HUDEP-2 (cell line): ENCODE measurements around the gene DNTT.

Experiments used
- DNase-seq, 76 experiments: peaks; one replicate each; lab custom pipeline; 2025; ENCODE audit not compliant: unreplicated experiment in 76 of 76; lab: John Stamatoyannopoulos, UW

DNTT gene

DNA sequence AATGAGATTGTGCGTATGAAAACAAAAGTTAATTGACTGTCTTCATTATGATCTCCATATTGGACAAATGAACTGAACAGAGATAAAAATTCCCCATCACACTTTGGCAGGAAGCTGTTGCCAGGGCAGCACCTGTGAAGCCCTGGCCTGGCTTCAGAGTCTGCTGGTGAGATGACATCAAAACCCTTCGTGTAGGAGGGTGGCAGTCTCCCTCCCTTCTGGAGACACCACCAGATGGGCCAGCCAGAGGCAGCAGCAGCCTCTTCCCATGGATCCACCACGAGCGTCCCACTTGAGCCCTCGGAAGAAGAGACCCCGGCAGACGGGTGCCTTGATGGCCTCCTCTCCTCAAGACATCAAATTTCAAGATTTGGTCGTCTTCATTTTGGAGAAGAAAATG lies at the start of gene DNTT:
DNTT (plus strand) TSS at position 205 of the 400 bp plus-strand sequence; CDS start at position 269, 64 bp downstream.
- DNase-seq, result no peak

DNA sequence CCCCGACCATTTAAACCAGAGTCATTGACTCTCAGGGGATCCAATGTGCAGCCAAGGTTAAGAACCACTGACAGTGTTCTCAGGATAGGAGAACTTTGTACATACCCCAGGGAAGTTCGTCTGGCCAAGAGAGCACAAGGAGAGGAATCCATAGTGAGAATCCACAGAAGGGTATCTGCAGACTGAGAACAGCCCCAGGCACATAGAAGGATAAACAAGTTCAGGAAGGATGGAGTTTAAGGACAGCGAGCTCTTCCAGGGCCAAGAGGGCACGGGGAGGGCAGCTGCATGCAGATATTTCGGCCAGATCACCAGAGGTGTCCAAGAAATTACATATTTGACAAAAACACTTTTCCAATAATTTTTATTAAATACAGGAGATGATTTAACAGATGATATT lies 49.3 kb upstream of the DNTT start:
- DNase-seq, result no peak

DNA sequence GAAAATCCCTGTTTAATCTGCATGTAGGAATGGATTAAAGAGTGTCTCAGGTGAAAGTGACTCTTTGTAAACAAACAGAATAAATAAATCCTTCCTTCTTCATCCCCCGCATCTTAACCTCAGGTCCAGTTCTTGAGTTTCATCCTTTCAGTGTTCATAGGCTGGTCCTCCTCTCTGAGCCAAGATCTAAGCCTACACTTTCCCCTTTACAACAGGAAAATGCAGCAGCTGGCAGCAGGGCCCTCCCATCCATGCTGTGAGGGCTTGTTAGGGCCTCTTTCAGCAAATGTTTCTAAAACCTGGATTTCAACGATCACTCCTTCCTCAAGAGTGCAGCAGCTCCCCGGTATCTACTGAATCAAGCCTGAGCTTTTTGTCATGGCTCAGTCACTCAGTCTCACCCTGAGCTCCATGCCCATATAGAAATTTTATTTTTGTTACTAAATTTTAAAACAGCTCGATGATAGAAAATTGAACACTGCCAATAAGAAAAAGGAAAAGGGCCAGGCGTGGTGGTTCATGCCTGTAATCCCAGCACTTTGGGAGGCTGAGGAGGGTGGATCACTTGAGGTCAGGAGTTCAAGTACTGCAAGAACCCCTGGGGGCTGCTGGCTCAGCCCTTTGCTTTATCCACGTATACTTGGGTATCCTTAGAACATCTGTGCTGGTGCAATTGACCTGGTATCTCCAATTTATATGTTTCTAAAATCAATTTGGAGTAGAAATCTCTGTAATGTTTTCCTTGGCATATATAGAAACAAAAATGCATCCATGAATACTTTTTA lies 48.5 kb upstream of the DNTT start:
- DNase-seq, result no peak

DNA sequence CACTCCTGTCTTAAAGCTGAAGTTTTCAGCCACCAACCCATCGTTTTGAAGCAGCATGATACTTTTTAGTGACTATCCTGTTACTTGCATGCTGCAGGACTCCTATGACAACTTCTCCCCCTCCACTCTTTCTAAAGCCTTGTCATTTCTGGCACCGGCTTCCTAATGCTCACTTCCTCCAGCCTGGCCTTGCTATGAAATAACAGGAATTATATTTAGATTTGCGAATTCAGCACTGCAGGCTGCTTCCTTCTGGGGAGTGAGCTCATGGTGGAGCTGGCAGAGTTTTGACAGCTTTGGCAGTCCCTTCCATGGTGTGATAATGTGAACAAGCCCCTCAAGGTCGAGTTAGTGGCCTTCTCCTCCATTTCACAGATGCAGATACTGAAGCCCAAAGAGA lies 46.3 kb upstream of the DNTT start:
- no peak for DNase-seq

DNA sequence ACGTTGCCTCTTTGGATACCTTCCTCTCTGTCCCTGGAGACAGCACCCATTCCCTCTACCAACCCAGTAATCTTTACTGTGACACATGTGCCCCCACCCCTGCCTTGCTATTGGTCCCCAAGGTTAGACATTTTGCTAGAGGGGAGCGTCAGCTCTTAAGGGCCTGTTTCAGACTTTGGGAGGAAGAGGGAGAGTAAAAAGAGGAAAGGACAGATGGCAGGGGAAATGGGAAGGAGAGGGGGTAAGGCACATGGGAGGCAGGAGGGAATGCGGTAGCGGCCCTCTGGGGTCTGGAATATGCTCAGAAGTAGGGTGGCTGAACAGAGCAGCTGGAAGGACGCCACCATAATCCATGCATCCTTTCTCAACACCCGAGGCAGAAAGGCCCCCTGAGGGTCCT lies 45.1 kb upstream of the DNTT start:
- DNase-seq, result no peak

DNA sequence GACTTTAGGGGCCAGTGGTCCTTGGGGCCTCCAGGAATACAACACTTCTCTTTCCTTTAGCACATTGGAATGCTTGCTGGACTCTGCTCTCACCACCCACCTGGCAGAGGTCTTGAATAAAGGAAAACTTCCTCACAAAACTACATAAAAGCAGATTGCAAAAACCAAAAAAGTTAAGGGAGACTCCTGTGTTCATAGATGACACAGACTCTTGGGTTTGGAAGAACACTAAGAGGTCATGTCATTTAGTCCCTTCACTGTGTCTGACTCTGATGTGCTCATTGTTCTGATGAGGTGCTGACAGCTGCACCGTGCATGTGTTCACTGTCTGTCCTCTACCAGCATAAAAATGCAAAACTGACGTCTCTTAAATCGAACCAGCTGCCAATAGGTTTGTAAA lies 44.2 kb upstream of the DNTT start:
- DNase-seq, result no peak

DNA sequence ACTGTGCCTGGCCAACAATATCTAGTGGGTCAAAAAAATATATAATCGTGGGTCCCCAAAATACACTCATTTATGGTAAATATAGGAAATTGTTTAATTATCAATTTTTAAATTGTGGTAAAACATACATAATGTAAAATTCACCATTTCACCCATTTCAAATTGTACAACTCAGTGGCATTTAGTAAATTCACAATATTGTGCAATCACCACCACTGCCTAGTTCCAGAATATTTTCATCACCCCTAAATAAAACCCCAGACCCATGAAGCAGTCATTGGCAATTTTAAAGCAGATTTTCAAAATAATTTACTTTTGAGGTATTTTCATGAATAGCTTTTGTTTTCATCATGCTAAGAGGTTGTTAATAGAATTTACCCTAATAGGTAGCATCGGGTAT lies 43.1 kb upstream of the DNTT start:
- no peak for DNase-seq

DNA sequence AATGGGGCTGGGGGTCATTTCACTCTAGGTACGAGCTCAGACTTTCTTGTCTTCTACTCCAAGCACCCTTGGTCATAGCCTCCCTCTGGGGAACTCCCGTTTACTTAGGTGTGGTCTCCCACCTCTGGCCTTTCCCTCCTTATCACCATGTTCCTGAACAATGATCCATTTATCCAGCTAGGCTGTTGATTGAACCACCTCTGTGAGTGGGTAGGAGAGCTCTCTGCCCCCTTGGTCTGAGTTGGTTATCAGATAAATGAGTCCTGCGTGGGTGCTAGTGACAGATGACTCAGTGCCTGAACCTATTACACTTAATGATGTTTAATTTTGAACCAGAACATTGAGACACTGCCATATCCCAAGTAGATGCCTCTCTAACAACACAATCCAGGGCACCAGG lies 42.3 kb upstream of the DNTT start:
- DNase-seq, result no peak

DNA sequence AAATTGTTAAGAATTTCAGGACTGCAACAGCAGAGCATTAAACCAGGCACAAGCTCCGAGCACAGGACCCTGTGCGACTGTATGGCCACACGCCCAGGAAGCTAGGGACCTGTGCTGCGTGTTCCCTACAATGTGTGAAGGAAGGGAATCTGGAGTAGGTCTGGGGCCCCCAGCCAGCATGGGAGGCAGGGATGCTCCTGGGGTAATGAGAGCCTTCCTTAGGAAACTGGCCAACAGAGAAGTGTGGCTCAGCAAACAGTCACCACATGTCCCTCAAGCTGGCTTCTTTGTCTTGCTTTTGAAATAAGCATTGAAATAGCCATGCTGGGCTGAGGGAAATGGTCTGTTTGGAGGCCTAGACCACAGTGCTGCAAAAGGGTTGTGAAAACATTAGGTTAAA lies 41.1 kb upstream of the DNTT start:
- no peak for DNase-seq

DNA sequence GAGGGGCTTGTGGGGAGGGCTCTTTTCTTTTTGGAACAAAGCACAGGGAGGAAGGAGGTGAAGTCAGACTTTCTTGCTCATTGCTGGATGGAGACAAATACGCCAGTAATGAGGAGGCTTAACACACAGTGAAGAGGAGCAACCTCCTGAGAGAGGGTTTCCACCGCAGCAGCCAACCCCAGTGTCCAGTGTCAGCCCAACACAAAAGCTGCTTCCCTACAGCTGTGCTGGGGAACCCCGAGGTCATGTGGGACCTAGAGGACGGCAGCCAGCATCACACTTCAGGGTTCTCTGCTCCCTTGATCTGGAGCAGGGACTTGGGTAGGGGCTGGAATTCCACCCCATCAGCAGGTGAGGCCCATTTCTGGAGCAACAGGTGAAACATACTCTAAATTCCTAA lies 40.6 kb upstream of the DNTT start:
- no peak for DNase-seq

DNA sequence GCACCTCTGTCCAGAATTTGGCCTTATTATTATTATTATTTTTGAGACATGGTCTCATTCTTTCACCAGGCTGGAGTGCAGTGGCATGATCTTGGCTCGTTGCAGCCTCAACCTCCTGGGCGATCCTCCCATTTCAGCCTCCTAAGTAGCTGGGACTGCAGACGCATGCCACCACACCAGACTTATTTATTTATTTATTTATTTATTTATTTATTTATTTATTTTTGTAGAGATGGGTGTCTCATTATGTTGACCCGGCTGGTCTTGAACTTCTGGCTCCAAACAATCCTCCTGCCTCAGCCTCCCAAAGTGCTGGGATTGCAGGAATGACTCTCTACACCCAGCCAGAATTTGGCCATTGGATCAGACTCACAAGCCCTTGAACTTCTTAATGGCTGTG lies 39.3 kb upstream of the DNTT start:
- DNase-seq, result no peak

DNA sequence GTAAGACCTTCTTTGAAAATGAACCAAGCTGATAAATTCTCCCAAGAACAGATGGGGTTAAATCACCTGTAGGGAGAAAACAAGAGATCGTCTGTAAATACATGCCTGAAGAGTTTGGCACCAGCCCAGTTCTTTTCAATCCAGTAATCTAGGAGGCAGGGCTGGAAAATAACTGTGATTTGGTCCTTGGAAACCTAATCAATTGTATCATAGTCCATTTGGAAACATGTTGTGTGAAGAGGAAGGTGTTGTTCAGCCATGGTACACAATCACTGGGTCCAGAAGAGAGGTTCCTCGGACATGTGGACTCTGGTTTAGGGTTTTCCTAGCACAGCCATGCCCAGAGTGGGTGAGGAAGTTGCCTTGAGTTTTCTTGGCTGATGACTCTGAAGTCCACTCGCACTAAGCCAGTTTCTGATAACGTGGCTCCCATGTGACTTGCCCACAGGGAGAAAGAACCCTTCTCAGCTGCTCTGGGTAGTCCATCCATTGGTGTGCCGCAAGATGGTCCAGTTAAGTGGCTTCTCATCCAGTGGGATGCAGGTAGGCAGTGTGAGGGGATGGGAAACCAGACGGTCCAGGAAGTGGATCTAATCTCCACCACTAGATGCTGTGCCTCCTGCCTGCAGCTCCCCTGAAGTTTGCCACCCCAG lies 38.0 kb upstream of the DNTT start:
- no peak for DNase-seq

DNA sequence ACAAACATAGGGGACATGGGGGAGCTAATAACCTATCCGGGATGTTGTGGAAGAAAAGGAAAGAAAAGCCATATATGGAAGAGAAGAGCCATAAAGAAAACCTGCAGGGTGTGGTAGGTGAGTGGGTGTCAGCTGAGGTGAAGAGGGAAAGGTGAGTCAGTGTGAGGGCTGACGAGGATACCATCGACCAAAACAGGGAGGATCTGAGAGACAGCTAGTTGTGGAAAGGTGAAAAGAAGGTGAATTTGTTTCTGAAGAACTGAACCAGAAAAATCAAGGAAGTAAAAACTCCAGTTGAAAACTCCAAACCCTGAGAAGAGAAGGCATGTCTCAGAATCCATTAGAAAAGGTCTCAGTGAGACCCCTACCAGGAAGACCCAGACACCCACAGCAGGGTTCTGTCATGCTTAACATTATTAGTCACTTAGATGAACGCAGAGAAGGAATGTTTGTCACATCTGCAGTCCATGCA lies 37.0 kb upstream of the DNTT start:
- no peak for DNase-seq

DNA sequence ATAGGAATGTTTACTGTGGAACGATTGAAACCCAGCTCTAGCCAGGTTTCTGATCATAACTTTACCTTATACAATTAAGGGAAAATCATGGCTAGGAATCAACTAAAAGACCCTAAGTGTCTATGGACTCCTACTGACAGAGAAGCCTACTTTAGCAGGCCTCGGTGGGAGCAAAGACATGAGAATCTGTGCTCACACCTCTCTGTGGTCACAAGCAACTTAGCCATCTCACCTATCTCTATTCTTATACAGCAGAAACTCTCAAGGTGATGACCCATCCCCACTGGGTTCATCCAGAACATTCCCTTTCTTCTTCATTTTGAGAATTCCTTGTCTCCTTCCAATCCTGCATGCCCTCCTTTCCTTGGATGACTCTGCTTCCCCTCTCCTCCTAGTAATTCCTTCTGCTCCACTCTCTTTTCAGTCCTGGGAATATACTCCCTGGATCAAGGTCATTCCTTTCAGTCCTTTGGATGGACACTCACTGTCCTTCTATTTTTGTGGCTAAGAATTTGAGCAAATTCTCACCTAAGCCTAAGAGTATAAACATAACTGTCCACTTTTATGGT lies 35.8 kb upstream of the DNTT start:
- DNase-seq, result no peak

DNA sequence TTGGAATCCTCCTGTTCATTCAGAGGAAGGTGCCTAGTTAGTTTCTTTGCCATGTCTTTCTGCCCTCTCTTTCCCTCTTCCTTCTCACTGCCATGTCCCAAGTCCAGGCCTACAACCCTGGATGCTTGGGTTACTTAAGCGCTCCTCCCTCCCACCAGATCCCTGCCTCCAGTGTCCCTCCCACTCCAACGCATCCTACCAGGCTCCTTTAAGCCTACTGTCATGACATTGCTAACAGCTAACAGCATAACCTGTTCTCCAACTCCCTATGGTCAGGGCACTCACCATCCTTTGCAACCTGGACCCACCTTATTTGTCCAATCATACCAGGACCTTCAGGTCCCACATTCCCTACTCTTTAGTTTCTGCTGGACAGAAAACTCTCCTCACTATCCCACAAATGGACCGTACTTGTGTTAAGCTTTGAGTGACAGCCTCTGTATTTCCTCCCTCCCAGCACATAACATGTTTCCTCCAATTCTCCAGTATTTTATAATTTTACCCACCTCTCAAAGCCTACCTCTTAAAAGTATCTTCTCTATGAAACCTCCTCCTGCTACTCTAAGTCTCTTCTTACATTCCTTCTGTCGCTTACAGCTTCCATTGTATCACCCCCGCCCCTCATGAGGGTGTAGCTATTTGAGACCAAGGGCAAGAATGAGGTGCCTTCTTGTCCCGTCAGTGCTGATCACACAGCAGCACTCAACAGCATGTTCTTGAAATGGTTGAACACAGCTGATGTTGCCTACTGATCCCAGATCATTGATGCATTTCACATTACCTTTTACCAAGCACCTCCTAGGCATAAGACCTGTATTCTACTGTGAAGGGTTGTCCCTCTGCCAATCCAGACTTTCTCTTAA lies 34.6 kb upstream of the DNTT start:
- no peak for DNase-seq

DNA sequence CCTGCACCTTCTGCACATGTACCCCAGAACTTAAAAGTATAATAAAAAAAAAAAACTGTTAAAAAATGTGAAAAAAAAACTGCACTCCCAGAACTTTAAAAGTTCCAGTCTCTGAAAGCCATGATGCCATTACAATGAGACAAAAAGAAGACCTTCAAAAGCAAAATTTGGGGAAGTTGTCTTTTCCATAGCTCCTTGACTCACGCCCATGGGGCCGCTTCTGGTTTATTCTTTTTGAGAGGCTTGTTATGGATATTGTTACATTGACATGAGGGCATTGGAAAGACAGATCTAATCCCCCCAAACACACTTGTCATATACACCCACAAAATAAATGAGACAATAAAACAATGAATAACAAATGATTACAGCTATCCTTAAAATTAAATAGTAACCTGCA lies 33.7 kb upstream of the DNTT start:
- no peak for DNase-seq

DNA sequence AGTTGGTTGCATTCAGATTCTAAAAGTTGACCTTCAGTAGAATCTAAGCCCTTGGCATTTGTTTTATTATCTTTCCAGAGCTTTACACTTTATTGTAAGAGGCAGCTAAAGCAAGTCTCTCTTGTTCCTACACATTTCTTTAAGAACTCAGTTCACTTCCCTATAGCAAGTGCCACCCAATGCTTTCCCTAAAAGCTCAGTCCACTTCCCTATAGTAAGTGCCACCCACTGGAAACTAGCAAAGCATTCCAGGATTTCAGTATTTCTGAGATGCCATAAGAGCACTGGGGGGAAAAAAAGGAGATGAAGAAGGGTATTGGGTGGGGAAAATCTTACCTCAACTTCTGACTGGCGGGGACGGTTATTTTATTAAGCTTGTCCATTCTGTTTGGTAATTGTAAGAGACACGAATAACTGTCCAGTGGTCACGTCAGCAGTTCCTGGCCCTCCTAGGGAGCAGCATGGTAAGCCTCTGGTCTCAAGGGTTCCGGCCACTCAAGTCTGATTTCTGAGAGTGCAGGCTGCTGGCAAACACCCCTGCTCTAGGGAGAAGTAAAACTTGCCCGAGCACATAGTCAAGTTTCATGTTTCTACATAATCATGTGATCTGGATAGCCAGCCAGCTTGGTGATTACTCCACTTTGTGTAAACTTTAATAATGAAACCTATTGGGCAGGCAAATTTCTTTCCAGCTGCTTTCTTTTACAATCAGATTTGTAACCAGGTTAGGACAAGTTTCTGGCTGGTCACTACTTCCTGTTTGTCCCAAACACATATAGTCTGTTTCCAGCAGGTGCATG lies 33.0 kb upstream of the DNTT start, which contains the start of gene BLNK:
BLNK (minus strand) TSS at position 554 of the 800 bp plus-strand sequence; CDS start at position 383, 171 bp downstream.
- DNase-seq, result no peak

DNA sequence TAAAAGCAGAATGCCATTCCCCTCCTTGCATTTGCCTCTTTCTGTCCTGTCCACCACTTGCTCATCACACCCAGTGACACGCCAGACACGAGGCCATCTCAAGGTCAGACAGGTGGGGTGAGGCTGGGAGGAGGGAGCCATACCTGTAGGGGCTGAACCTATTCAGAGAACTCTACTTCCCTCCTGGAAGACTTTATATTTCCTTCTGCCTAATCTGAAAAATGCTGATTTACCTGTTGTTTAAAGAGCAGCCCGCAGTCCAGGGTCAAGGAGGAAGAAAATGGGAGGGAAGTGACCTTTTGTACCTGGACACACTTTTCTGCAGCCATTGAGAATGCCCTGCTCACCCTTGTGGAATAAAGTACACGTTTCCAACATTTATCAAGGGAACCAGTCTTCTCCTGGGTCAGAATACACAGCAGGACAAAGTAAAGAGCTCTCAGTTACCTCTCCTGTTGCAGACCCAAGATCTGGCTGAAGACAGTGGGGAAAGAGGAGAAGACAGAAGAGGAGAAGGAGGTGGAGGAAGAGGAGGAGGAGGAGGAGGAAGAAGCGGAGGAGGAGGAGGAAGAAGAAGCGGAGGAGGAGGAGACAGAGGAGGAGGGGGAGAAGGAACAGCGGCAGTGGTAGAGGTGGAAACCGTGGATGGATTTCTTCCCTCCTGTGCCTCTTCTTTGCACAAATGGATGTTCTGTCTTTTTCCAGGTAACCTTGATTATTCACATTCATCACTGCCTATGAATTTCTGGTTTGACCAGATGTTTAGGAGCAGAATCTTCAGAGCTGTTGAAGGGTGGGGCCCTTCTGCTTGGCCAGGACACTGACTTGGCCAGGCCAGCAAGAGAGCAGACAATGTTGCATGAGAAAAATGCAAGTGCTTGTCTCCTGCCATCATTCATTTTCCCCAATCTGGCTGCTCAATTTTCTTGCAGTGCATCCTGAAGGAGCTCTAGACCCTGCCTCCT lies 31.6 kb upstream of the DNTT start:
- DNase-seq, result no peak
